GM18873 (cell line): ENCODE results near the gene HOXA7.

Source experiments
- ATAC-seq: cut with Tn5 transposase; IDR thresholded peaks from one replicate; pipeline ENCODE4 v1.9.1; 2021; ENCODE audit warnings: mild to moderate bottlenecking, moderate library complexity, moderate number of reproducible peaks; ENCODE audit not compliant: unreplicated experiment, low FRiP score

HOXA7 gene

DNA sequence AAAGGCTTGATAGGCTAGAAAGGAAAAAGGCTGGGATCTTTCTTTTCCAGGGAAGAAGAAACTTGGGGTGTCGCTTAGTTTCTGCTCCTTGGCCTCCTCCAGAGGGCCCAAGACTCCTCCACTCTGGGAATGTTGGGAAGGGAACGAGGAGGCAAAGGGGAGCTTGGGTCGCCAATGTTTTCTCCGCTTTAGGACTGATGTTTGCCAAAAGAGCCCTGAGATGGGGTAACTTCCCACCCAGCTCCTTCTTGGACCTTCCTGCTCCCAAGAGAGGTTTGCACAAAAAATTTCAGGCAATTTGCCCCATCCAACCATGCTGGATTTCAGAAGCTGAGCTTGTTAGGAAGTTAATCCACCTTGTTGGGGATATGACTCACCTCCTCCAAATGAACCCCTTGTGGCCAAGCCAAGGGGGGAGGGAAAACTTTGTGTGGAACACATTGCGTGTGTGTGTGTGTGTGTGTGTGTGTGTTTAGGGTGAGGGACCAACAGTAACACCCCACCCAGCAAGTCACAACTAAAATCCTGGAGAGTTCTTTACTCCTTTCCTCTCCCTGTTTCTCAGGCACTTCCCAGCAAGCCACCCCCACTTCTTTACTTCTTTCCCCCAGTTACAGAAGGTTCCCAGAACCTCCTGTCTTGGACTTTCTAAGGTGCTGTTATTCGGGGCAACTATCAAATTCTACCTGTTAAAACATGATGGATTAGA, 45.3 kb downstream of the HOXA7 start:
- ATAC-seq = no peak

DNA sequence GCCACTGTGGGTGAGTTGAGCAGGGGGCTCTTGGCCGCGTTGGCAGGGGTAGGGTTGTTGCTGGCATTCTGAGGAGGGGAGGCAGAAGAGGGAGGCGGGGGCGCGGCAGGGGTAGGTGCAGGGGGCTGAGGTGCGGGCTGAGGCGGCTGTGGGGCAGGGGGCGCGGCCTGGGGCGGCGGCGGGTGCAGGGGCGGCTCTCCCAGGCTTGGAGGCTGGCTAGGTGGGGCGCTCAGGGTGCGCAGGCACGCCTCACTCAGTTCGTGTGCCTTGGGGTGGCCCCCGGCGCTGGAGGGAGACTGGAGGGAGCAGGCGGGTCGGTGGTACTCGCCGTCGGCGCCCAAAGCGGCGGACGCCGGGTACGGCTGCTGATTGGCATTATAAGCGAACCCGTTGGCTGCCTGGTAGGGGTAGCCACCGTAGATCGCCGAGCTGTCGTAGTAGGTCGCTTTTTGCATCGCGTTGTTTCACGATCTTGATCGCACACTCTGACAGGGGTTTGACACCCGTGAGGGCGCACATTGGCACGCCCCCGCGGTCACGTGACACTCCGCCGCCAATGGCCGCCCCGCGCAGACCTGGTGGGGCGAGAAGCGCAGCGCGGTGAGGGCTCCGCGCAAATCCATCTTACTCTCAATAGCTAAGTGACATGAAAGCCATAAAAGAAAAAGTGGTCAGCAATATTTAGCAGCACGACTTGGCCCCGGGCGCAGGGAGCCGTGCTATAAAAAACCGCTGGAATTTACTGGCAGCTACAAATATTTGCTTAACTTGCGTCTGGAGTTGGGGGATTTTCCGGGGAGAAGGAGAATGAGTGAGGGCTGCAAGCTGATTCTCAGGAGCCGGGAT, 46.1 kb downstream of the HOXA7 start:
- ATAC-seq = no peak

DNA sequence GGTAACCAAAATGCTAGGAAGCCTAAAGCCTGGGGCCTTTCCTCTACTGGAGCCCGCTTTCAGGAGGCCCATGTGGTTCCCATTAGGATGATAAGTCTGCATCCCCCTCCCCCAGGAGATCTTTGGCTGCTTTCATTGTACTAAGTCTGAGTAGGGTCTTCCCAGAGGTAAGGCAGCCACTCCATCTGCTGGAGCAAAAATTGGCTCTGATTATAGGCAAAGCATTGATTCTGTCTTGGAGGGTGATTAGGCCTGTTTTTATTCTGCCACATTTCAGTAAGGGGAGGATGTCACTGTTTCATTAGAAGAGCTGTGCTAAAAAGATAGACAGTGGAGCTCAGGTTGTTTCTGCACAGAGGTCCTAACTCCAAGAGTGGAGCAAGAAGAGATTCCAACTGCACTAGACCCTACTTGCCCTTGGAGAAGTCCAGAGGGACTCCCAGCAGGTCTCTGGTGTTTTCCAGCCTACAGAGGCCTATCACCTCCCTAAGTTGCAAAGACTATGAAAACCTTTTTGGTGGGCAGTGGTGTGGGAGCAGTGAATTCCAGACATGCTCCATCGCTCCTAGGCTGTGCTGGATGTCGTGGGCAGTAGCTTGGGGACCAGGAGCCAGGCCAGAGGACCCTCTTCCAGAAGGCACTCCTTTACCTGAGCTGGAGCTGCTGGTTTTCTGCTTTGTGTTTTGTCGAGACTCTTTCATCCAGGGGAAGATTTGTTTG, 46.8 kb downstream of the HOXA7 start:
- no peak for ATAC-seq

DNA sequence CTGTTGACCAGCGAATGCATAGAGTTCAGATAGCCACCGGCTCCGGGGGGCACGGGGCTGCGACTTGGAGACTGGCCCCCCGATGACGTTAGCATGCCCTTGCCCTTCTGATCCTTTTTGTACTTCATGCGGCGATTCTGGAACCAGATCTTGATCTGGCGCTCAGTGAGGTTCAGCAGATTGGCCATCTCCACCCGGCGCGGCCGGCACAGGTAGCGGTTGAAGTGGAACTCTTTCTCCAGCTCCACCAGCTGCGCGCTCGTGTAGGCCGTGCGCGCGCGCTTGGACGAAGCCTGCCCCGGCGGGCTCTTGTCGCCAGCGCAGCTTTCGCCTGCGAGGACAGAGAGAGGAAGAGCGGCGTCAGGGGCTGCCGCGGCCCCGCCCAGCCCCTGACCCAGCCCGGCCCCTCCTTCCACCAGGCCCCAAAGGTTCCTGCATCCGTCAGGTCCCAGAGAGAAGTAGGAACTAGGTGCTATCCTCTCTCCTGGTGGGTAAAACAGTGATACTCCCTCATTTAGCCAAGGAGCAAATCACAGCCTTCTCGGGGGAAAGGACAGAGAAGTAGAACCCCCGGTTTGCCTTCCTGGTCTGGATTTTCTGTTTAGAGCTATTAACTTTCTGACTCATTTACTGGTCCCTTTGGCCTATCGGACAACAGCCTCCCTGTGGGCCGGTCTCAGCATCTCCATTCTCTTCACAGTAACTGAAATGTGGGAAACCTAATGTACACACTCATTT, 47.9 kb downstream of the HOXA7 start:
- ATAC-seq = no peak

DNA sequence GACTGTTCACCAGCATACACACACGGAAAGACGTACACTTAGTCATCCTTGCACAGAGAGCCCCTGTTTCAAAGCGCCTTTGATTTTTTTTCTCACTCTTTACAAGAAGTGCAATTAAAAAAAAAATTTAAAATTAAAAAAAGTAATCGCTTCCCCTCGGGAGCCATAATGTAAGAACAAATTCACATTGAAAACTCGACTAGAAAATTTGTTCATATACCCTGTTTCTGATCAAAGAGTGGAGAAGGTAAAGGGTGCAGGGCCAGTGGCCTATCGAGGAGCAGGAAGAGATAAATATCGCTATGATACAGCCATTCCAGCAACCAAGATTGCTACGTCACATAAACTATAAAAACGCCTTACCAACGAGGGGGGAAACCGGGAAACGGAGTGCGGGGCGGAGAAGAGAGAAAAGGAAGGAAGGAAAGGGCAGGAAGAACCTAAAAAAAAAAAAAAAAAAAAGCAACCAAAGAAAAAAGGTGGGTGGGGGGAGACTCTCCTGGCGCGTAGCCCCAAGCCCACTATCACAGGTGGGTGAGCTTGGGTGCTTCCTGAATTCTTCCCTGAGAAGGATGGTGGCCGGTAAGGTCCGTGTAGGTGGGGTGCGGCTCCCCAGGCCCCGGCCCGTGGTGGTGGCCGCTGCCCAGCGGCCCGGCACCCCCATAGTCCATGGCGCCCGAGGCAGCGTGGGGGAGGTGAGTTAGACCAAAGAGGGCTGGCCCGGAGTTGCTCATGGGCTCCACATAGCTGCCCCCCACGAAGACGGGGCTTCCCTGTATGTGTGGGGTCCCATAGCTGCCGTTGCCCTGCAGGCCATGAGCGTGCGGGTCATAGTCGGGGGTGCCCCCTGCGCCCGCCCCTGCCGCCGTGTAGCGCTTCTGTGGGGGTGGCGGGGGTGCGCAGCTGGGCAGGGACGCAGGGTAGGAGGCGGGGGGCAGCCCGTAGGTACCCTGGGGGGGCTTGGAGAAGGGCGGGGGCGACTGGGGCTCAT, 48.8 kb downstream of the HOXA7 start:
- ATAC-seq = no peak

DNA sequence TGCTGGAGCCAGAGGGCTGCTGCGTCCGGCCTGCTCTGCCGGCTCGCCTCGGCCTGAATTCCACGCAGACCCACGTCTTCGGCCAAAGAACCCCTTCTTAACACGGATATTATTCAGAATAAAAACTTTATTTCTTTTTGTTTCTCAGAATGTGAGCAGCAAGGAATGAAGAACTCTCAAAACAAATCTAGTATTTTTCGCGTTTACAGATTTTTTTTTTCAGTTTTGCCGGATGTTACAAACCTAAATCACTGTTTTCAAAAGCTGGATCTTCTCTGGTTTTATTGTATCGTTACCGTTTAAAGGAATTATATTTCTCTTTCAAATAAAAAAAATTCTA, 49.6 kb downstream of the HOXA7 start:
- no peak for ATAC-seq

DNA sequence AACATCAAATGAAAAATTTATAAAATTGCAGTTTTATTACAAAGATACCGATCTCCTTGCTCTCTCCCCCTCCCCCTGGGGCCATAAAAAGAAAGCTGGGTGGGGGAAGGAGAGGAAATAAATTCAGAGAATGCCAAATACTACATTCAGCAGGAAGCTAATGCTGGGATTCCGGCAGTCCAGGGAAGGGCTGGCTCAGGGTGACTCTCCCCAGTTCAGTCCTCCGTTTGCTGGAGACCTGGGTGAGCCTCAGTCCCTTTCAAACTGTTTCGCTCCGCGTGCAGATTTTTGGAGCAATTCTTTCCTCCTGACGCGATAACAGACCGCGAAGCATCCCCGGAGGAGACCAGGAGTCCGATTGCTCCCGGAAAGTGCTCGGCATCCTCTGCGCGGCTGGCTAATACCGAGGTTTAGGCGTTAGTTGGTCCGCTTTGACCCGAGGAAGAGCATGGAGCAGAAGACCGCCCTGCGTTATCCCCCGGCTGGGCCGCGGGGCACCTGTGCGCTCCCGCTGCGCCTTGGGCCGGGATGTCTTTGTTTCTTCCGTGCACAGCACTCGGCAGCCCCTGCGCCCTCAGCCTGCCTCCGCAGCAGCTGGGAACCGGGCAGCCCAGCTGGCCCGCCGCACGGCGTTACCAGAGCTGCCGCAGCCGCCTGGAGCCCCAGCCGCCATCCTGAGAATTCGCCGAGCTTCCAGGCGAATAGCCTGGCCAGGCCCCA, 50.1 kb downstream of the HOXA7 start:
- ATAC-seq = no peak

GRCh38 chr7:27105301-27106031, 51.0 kb downstream of the HOXA7 start:
- no peak for ATAC-seq

DNA sequence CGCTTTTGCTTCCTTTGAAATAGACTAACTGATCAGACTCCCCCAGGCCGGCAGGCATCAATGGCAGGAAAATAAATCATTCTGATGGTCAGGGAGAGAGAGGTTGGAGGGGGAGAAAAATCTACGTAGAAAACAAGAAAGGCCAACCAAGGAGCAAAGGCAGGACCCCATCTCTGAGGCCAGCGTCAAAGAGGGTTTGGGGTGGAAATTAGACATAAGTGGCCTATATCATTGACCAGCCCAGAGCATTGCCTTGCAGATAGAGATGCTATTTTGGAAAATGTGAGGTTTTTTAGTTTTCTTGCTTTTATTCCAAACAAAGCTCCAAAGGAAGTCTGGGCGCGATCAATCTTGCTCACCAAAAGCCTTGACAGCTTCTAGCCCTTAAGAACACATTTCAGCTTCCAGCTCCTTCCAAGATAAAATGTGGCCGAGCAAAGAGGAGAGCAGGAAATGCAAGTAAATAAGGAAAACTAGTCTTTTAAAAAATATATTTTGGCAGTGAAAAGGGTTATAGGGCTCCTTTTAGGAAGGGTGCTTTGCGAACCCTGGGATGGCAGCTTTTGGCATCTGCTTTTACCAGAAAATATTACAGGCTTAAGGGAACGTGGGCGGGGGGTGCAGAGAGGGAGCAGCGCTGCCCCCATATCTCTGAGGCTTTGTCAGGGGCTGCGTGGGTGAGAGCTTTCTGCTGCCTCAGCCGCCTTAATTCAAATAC, 52.0 kb downstream of the HOXA7 start:
- no peak for ATAC-seq
